Embryonic facial prominence (tissue), 1 donor: ENCODE measurements around the gene JAKMIP2.
"Not testable (repeated sequence)": the region's sequence is repeated elsewhere in the genome, so short reads cannot be mapped to it uniquely, and the experiment has no call there.

ENCODE experiments used
- DNase-seq: peaks from one replicate; pipeline ENCODE4 v3.0.0-alpha.2; 2016; ENCODE audit errors: extremely low spot score

JAKMIP2 gene

GRCh38 chr5:147746986-147747385, 35.5 kb downstream of the JAKMIP2 start:
- DNase-seq, result no peak

GRCh38 chr5:147743678-147744374, 38.7 kb downstream of the JAKMIP2 start:
- DNase-seq, result peak; percentile 16

GRCh38 chr5:147743012-147743411, 39.5 kb downstream of the JAKMIP2 start:
- no peak for DNase-seq

GRCh38 chr5:147742151-147742550, 40.4 kb downstream of the JAKMIP2 start:
- no peak for DNase-seq

GRCh38 chr5:147740864-147741263, 41.7 kb downstream of the JAKMIP2 start:
- DNase-seq, result no peak

GRCh38 chr5:147737921-147738320, 44.6 kb downstream of the JAKMIP2 start:
- DNase-seq, result no peak

GRCh38 chr5:147735621-147736125, 46.9 kb downstream of the JAKMIP2 start:
- no peak for DNase-seq

GRCh38 chr5:147734894-147735293, 47.6 kb downstream of the JAKMIP2 start:
- no peak for DNase-seq

- no peak for DNase-seq
These were observed 49.5 kb downstream of the JAKMIP2 start for GRCh38 chr5:147733075-147733474.

GRCh38 chr5:147732291-147732883, 50.1 kb downstream of the JAKMIP2 start:
- no peak for DNase-seq

- DNase-seq, result no peak
These were observed 50.9 kb downstream of the JAKMIP2 start for GRCh38 chr5:147731431-147732290.

- no peak for DNase-seq
These were observed 55.3 kb downstream of the JAKMIP2 start for GRCh38 chr5:147727200-147727599.

GRCh38 chr5:147721191-147721960, 61.2 kb downstream of the JAKMIP2 start:
- not testable (repeated sequence) for DNase-seq

GRCh38 chr5:147713550-147714295, 68.8 kb downstream of the JAKMIP2 start:
- DNase-seq, result no peak

- DNase-seq, result no peak
These were observed 69.9 kb downstream of the JAKMIP2 start for GRCh38 chr5:147712598-147712997.

- no peak for DNase-seq
These were observed 70.5 kb downstream of the JAKMIP2 start for GRCh38 chr5:147712019-147712418.

- no peak for DNase-seq
These were observed 71.5 kb downstream of the JAKMIP2 start for GRCh38 chr5:147711019-147711418.

GRCh38 chr5:147708708-147709107, 73.8 kb downstream of the JAKMIP2 start:
- DNase-seq, result no peak

- DNase-seq, result no peak
These were observed 78.0 kb downstream of the JAKMIP2 start for GRCh38 chr5:147704544-147704943.

- DNase-seq, result no peak
These were observed 81.1 kb downstream of the JAKMIP2 start for GRCh38 chr5:147701468-147701867.
